ENCODE data around the gene CALHM6. TPM values are rescaled to one million over a fixed set of nuclear protein-coding genes. Genes with fewer than 3 reads are reported as not detected.

CALHM6 gene
- total and polyA plus RNA-seq, 2 donors (not counting 1 experiment from before 2014, with no cell fraction given) = 30.6 to 68.4 TPM

DNA sequence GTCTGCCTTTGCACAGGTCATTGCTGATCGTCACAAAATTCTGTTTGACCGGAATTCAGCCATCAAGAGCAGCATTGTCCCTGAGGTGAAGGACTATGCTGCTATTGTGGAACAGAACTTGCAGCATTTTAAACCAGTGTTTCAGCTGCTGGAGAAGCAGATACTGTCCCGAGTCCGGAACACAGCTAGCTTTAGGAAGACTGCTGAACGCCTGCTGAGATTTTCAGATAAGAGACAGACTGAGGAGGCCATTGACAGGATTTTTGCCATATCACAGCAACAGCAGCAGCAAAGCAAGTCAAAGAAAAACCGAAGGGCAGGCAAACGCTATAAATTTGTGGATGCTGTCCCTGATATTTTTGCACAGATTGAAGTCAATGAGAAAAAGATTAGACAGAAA, 24.6 kb upstream of the CALHM6 start:
- ChIA-PET POLR2A (no interaction called here), CTCF (interaction anchor here (0.7 to 2.6 kb wide), 5 partner anchors 8 to 149 kb away, joined by 3 to 6 read pairs (median 3); no protein-coding TSS in a partner anchor)
- Mint-ChIP-seq H3K9me3 (ENCODE audit: insufficient read depth) (no peaks in the 10 kb centered on the region), H3K27ac (no peak overlapping the region), H3K4me1 (peaks cover 8% of the 10 kb centered on the region), H3K27me3 (no peaks in the 10 kb centered on the region), H3K4me3 (no peak overlapping the region)
- ATAC-seq (ENCODE audit: low read depth) = no peak
- Histone ChIP-seq H3K4me2 (replicated peaks; ENCODE audit: low read depth, low read length, poor library complexity, severe bottlenecking) (no peak overlapping the region), H3K36me3 (replicated peaks in 1 of 2; ENCODE audit: control extremely low read depth in 1 of 2, control insufficient read depth in 1 of 2, extremely low read depth in 1 of 2, insufficient read depth in 2 of 2, low read length in 1 of 2) (peaks cover 0 to 16% of the 10 kb centered on the region in 2 experiments), H3K4me3 (ENCODE audit: control extremely low read depth in 1 of 5, extremely low read depth in 1 of 5, insufficient read depth in 1 of 5, low read depth in 2 of 5, low read length in 4 of 5) (no peak overlapping the region), H4K20me1 (ENCODE audit: control insufficient read depth, insufficient read depth, low read length, poor library complexity, severe bottlenecking) (no peaks in the 10 kb centered on the region), H3K27me3 (replicated peaks in 1 of 4; ENCODE audit: control extremely low read depth in 1 of 4, control insufficient read depth in 3 of 4, insufficient read depth in 4 of 4, low read length in 3 of 4) (no peaks in the 10 kb centered on the region), H3K79me2 (ENCODE audit: control insufficient read depth, insufficient read depth, low read length) (no peaks in the 10 kb centered on the region), H3K9ac (ENCODE audit: low read length) (no peak overlapping the region), H3K27ac (ENCODE audit: low read length in 2 of 2) (no peak overlapping the region), H2AFZ (ENCODE audit: insufficient read depth, low read depth, low read length, poor library complexity, severe bottlenecking) (no peak overlapping the region), H3K9me3 (ENCODE audit: control extremely low read depth in 1 of 3, control insufficient read depth in 2 of 3, insufficient read depth in 1 of 3, low read length in 2 of 3) (no peaks in the 10 kb centered on the region), H3K4me1 (ENCODE audit: control insufficient read depth in 2 of 2, insufficient read depth in 2 of 2, low read length in 2 of 2) (peaks cover 0 to 8% of the 10 kb centered on the region in 2 donors)
- DNase-seq = no peak
- TF ChIP-seq EZH2 (IDR thresholded peaks at IDR 0.05; ENCODE audit: borderline replicate concordance, insufficient read depth, low read depth, low read length, poor library complexity, severe bottlenecking) = no peak
- TF ChIP-seq, protein P1, sequence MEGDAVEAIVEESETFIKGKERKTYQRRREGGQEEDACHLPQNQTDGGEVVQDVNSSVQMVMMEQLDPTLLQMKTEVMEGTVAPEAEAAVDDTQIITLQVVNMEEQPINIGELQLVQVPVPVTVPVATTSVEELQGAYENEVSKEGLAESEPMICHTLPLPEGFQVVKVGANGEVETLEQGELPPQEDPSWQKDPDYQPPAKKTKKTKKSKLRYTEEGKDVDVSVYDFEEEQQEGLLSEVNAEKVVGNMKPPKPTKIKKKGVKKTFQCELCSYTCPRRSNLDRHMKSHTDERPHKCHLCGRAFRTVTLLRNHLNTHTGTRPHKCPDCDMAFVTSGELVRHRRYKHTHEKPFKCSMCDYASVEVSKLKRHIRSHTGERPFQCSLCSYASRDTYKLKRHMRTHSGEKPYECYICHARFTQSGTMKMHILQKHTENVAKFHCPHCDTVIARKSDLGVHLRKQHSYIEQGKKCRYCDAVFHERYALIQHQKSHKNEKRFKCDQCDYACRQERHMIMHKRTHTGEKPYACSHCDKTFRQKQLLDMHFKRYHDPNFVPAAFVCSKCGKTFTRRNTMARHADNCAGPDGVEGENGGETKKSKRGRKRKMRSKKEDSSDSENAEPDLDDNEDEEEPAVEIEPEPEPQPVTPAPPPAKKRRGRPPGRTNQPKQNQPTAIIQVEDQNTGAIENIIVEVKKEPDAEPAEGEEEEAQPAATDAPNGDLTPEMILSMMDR (IDR thresholded peaks at IDR 0.05) = no peak
- intact Hi-C loops (cut with micrococcal nuclease) = no loop called here
- WGBS (ENCODE audit: insufficient coverage) = 98% methylated on average over 7 of the region's 7 CpGs

DNA sequence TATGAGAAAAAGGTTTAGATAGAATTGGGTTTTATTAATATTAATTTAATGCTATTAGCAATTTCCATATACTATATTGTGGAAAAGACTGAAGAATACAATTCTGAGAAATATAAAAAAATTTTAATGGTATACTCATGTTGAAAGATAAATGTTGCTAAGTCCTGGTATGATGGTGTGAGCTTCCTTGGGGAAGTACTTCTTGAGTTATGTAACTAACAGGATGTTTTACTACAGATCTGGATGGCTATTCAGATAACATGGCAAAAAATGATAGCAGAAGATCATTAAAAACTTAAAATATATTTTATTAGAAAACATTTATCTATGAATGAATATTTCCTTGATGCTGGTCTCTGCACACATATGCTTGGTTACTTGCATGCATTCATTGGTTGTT, 23.5 kb upstream of the CALHM6 start:
- POLR2A ChIA-PET = no interaction called here
- no peaks in the 10 kb centered on the region for H3K27me3 ChIP-seq (replicated peaks in 1 of 4; ENCODE audit: control extremely low read depth in 1 of 4, control insufficient read depth in 3 of 4, insufficient read depth in 4 of 4, low read length in 3 of 4)

More for the DNA sequence above, 23.5 kb upstream of the CALHM6 start:
- H3K9me3 Mint-ChIP-seq (ENCODE audit: insufficient read depth) = no peaks in the 10 kb centered on the region
- Histone ChIP-seq H4K20me1 (ENCODE audit: control insufficient read depth, insufficient read depth, low read length, poor library complexity, severe bottlenecking) (no peaks in the 10 kb centered on the region), H3K4me1 (ENCODE audit: control insufficient read depth in 2 of 2, insufficient read depth in 2 of 2, low read length in 2 of 2) (peaks cover 0 to 8% of the 10 kb centered on the region in 2 donors), H3K4me3 (ENCODE audit: control extremely low read depth in 1 of 5, extremely low read depth in 1 of 5, insufficient read depth in 1 of 5, low read depth in 2 of 5, low read length in 4 of 5) (no peak overlapping the region), H3K36me3 (replicated peaks in 1 of 2; ENCODE audit: control extremely low read depth in 1 of 2, control insufficient read depth in 1 of 2, extremely low read depth in 1 of 2, insufficient read depth in 2 of 2, low read length in 1 of 2) (peaks cover 0 to 10% of the 10 kb centered on the region in 2 experiments), H3K27ac (ENCODE audit: low read length in 2 of 2) (no peak overlapping the region), H3K79me2 (ENCODE audit: control insufficient read depth, insufficient read depth, low read length) (no peaks in the 10 kb centered on the region), H3K9me3 (ENCODE audit: control extremely low read depth in 1 of 3, control insufficient read depth in 2 of 3, insufficient read depth in 1 of 3, low read length in 2 of 3) (no peaks in the 10 kb centered on the region), H3K4me2 (replicated peaks; ENCODE audit: low read depth, low read length, poor library complexity, severe bottlenecking) (no peak overlapping the region), H2AFZ (ENCODE audit: insufficient read depth, low read depth, low read length, poor library complexity, severe bottlenecking) (no peak overlapping the region), H3K9ac (ENCODE audit: low read length) (no peak overlapping the region)
- CTCF ChIA-PET = interaction anchor here (0.7 kb wide), 1 partner anchor 122 kb away, joined by 4 read pairs; no protein-coding TSS in a partner anchor
- TF ChIP-seq EZH2 (IDR thresholded peaks at IDR 0.05; ENCODE audit: borderline replicate concordance, insufficient read depth, low read depth, low read length, poor library complexity, severe bottlenecking) = no peak
- TF ChIP-seq, protein P1 (IDR thresholded peaks at IDR 0.05) = no peak
- DNase-seq (no peak), ATAC-seq (ENCODE audit: low read depth) (no peak)
- H3K27ac Mint-ChIP-seq = no peak overlapping the region
- intact Hi-C loops (cut with micrococcal nuclease) = no loop called here
- no peaks in the 10 kb centered on the region for H3K27me3 Mint-ChIP-seq
- H3K4me1 Mint-ChIP-seq = peaks cover 8% of the 10 kb centered on the region
- no peak overlapping the region for H3K4me3 Mint-ChIP-seq
